ENCODE results near the gene RNF130.

DNA sequence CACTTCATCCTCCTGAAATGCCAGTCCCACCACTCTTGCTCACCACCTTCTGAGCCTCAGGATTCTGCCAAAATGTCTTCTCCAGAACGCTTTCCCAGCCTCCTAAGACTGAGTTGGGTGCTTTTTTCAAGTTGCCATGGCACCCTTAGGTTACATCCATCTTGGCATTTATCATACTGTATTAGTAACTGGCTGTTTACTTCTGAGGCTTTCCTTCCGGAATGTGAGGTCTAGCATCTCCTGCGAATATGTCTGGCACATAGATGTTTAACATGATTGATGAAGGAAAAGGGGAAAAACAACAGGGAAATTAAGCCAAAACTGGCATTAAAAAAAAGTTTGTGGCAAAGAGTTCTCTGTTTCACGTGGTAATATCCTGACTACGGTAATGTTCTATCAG lies 24.9 kb downstream of the RNF130 start:
- TF ChIP-seq CTCF (IDR thresholded peaks at IDR 0.05) (no peak), SMAD3 (CRISPR knock-in tag; IDR thresholded peaks at IDR 0.05; ENCODE audit: borderline replicate concordance) (no peak), USF1 (CRISPR knock-in tag; IDR thresholded peaks at IDR 0.05) (no peak), ATF1 (CRISPR knock-in tag; IDR thresholded peaks at IDR 0.05) (no peak), ZNF512 (CRISPR knock-in tag; IDR thresholded peaks at IDR 0.05; ENCODE audit: borderline replicate concordance) (no peak), ARID4B (CRISPR knock-in tag; IDR thresholded peaks at IDR 0.05; ENCODE audit: borderline replicate concordance) (no peak), SP1 (CRISPR knock-in tag; conservative IDR thresholded peaks at IDR 0.05) (no peak), NFATC4 (CRISPR knock-in tag; IDR thresholded peaks at IDR 0.05) (no peak), CREB1 (CRISPR knock-in tag; IDR thresholded peaks at IDR 0.05) (no peak), TEAD4 (CRISPR knock-in tag; IDR thresholded peaks at IDR 0.05) (no peak)
- TF ChIP-seq, protein P1, sequence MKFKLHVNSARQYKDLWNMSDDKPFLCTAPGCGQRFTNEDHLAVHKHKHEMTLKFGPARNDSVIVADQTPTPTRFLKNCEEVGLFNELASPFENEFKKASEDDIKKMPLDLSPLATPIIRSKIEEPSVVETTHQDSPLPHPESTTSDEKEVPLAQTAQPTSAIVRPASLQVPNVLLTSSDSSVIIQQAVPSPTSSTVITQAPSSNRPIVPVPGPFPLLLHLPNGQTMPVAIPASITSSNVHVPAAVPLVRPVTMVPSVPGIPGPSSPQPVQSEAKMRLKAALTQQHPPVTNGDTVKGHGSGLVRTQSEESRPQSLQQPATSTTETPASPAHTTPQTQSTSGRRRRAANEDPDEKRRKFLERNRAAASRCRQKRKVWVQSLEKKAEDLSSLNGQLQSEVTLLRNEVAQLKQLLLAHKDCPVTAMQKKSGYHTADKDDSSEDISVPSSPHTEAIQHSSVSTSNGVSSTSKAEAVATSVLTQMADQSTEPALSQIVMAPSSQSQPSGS (CRISPR knock-in tag; IDR thresholded peaks at IDR 0.05; ENCODE audit: borderline replicate concordance, low read depth), result no peak
- TF ChIP-seq, protein P2, sequence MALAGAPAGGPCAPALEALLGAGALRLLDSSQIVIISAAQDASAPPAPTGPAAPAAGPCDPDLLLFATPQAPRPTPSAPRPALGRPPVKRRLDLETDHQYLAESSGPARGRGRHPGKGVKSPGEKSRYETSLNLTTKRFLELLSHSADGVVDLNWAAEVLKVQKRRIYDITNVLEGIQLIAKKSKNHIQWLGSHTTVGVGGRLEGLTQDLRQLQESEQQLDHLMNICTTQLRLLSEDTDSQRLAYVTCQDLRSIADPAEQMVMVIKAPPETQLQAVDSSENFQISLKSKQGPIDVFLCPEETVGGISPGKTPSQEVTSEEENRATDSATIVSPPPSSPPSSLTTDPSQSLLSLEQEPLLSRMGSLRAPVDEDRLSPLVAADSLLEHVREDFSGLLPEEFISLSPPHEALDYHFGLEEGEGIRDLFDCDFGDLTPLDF (CRISPR knock-in tag; IDR thresholded peaks at IDR 0.05), result no peak
